Liver (tissue), 9 donors: ENCODE data around the gene CSNK2B. TPM values are rescaled to one million over a fixed set of nuclear protein-coding genes. Genes with fewer than 3 reads are reported as not detected.

Experiments
- DNase-seq: peaks from one replicate; pipeline ENCODE4 v3.0.0-alpha.2; 2017; ENCODE audit warnings: low spot score
- H3K27ac ChIP-seq, 2 donors: one replicate each; pipeline ENCODE4 v1.7.0; 2013; ENCODE audit warnings: inconsistent platforms in 2 of 2, low read length in 2 of 2, control low read depth in 1 of 2, low read depth in 1 of 2, mild to moderate bottlenecking in 1 of 2
- H3K27me3 ChIP-seq, 4 donors: one replicate each; pipeline versions ENCODE4 v1.6.1 to v1.7.0; 2013; ENCODE audit warnings: low read length in 3 of 4, inconsistent platforms in 1 of 4, mild to moderate bottlenecking in 1 of 4, moderate library complexity in 1 of 4; ENCODE audit not compliant: control insufficient read depth in 4 of 4, insufficient read depth in 4 of 4
- H3K36me3 ChIP-seq, 4 donors: one replicate each; pipeline versions ENCODE4 v1.6.1 to v1.7.0; 2013; ENCODE audit warnings: low read length in 3 of 4, mild to moderate bottlenecking in 3 of 4, low read depth in 1 of 4, moderate library complexity in 1 of 4; ENCODE audit not compliant: control insufficient read depth in 4 of 4, insufficient read depth in 3 of 4
- H3K4me1 ChIP-seq, 4 donors: one replicate each; pipeline versions ENCODE4 v1.6.1 to v1.7.0; 2013; ENCODE audit warnings: low read length in 3 of 4, mild to moderate bottlenecking in 3 of 4, moderate library complexity in 1 of 4; ENCODE audit not compliant: control insufficient read depth in 4 of 4, insufficient read depth in 4 of 4
- H3K4me3 ChIP-seq, 3 donors: one replicate each; pipeline versions ENCODE4 v1.6.1 to v1.7.0; 2013; ENCODE audit warnings: low read length in 3 of 3, control low read depth in 1 of 3, low read depth in 1 of 3, mild to moderate bottlenecking in 1 of 3
- H3K9ac ChIP-seq, 2 donors: one replicate each; pipeline ENCODE4 v1.7.0; 2013; ENCODE audit warnings: low read length in 2 of 2, mild to moderate bottlenecking in 2 of 2, moderate library complexity in 2 of 2, control low read depth in 1 of 2, low read depth in 1 of 2
- H3K9me3 ChIP-seq, 4 donors: one replicate each; pipeline versions ENCODE4 v1.6.1 to v1.7.0; 2013; ENCODE audit warnings: low read length in 3 of 4; ENCODE audit not compliant: control insufficient read depth in 4 of 4
- ATF3 ChIP-seq: IDR thresholded peaks from 2 replicates; pipeline ENCODE4 v1.6.1; 2016; ENCODE audit warnings: antibody characterized with exemption
- EGR1 ChIP-seq, 2 donors: IDR thresholded peaks; 2 replicates each; pipeline ENCODE4 v1.6.1; 2016 to 2018; ENCODE audit warnings: antibody characterized with exemption in 2 of 2, low read depth in 2 of 2
- FOXA1 ChIP-seq: IDR thresholded peaks from 2 replicates; pipeline ENCODE4 v1.6.1; 2016; ENCODE audit warnings: antibody characterized with exemption
- FOXA2 ChIP-seq: IDR thresholded peaks from 2 replicates; pipeline ENCODE4 v1.6.1; 2016; ENCODE audit warnings: antibody characterized with exemption
- GABPA ChIP-seq, 2 donors: IDR thresholded peaks in 1 of 2; conservative IDR thresholded peaks in 1 of 2; 2 replicates each; pipeline ENCODE4 v1.6.1; 2016; ENCODE audit warnings: antibody characterized with exemption in 2 of 2, mild to moderate bottlenecking in 1 of 2, moderate library complexity in 1 of 2
- HNF4A ChIP-seq, 2 donors: conservative IDR thresholded peaks; 2 replicates each; pipeline ENCODE4 v1.6.1; 2016; ENCODE audit warnings: antibody characterized with exemption in 2 of 2, mild to moderate bottlenecking in 2 of 2
- JUND ChIP-seq, 2 donors: IDR thresholded peaks; 2 replicates each; pipeline ENCODE4 v1.6.1; 2016; ENCODE audit warnings: antibody characterized with exemption in 2 of 2
- MAX ChIP-seq: IDR thresholded peaks from 2 replicates; pipeline ENCODE4 v1.6.1; 2016; ENCODE audit warnings: antibody characterized with exemption
- NR2F2 ChIP-seq: IDR thresholded peaks from 2 replicates; pipeline ENCODE4 v1.6.1; 2016; ENCODE audit warnings: antibody characterized with exemption
- RAD21 ChIP-seq, 2 donors: IDR thresholded peaks; 2 replicates each; pipeline ENCODE4 v1.6.1; 2016; ENCODE audit warnings: antibody characterized with exemption in 2 of 2, mild to moderate bottlenecking in 2 of 2
- REST ChIP-seq: IDR thresholded peaks from 2 replicates; pipeline ENCODE4 v1.6.1; 2016; ENCODE audit warnings: antibody characterized with exemption, mild to moderate bottlenecking
- SP1 ChIP-seq: IDR thresholded peaks from 2 replicates; pipeline ENCODE4 v1.6.1; 2018; ENCODE audit warnings: antibody characterized with exemption, mild to moderate bottlenecking
- TAF1 ChIP-seq: conservative IDR thresholded peaks from 2 replicates; pipeline ENCODE4 v1.6.1; 2016; ENCODE audit warnings: antibody characterized with exemption, mild to moderate bottlenecking
- ZBTB33 ChIP-seq: IDR thresholded peaks from 2 replicates; pipeline ENCODE4 v1.6.1; 2016; ENCODE audit warnings: antibody characterized with exemption
- WGBS: extraction: QIAGEN DNeasy Blood & Tissue Kit; methylation state at CpG from one replicate; pipeline ENCODE4 v1.1.7; 2013; 5-methylcytosine and 5-hydroxymethylcytosine counted together
- polyA plus RNA-seq, 2 donors: library from polyadenylated mRNA; stranded (reverse) in 1 of 2; unstranded in 1 of 2; fragments of 200-250 nt in 1 of 2; fragments of >200 nt in 1 of 2; fragmentation: Nextera tagmentation in 1 of 2; extraction: Ambion mirVana in 1 of 2; gene quantifications; one replicate each; pipeline versions ENCODE4 v1.2.1 to v1.2.3, GENCODE V29; 2013 to 2015
- total RNA-seq, 2 donors: library from RNA; depleted of rRNA; stranded (reverse); fragments of >200 nt; gene quantifications; one replicate each; pipeline ENCODE4 v1.2.3, GENCODE V29; 2014
- donor health status: healthy.
- donor health status: healthy.
- donor health status: healthy.
- donor health status: healthy.
- donor health status: healthy.

CSNK2B gene
- total and polyA plus RNA-seq, 4 donors, result 58.1 to 108 (median 77.0) TPM

- TF ChIP-seq MAX (no peak), SP1 (no peak), TAF1 (no peak), EGR1 (IDR thresholded peaks at IDR 0.05; ENCODE audit: low read depth in 2 of 2) (no peak), FOXA1 (no peak), ATF3 (no peak), RAD21 (IDR thresholded peaks at IDR 0.05) (no peak), ZBTB33 (no peak), GABPA (IDR thresholded peaks at IDR 0.05 in 1 of 2, conservative IDR thresholded peaks at IDR 0.05 in 1 of 2) (no peak), HNF4A (conservative IDR thresholded peaks at IDR 0.05) (no peak), JUND (IDR thresholded peaks at IDR 0.05) (no peak)
- Histone ChIP-seq H3K27ac (peak overlapping the region; percentile 93 to 95), H3K9ac (peak overlapping the region; percentile 84 to 97), H3K27me3 (no peaks in the 10 kb centered on the region), H3K4me1 (peaks cover 4 to 14% (median 7%) of the 10 kb centered on the region in 4 donors), H3K36me3 (peaks cover 12 to 30% (median 27%) of the 10 kb centered on the region in 4 donors), H3K9me3 (no peaks in the 10 kb centered on the region), H3K4me3 (peak overlapping the region; percentile 87 to 96 (median 90))
- 29% methylated on average over 15 of the region's 15 CpGs for WGBS
- DNase-seq, result no peak
Observed at GRCh38 chr6:31621320-31621939, 44.5 kb upstream of the CSNK2B start.

GRCh38 chr6:31621991-31622390, 43.9 kb upstream of the CSNK2B start:
- WGBS, result 58% methylated on average over 4 of the region's 4 CpGs
- Histone ChIP-seq H3K27ac (peak overlapping the region in 1 of 2 donors; percentile 95), H3K27me3 (no peaks in the 10 kb centered on the region), H3K9me3 (no peaks in the 10 kb centered on the region), H3K36me3 (peaks cover 13 to 36% (median 32%) of the 10 kb centered on the region in 4 donors), H3K9ac (peak overlapping the region in 1 of 2 donors; percentile 97), H3K4me1 (peaks cover 4 to 14% (median 7%) of the 10 kb centered on the region in 4 donors), H3K4me3 (peak overlapping the region in 2 of 3 donors; percentile 87 to 90)
- no peak for DNase-seq
- TF ChIP-seq ZBTB33 (no peak), FOXA2 (no peak), NR2F2 (no peak), MAX (no peak), REST (no peak)
